Astrocyte (in vitro differentiated cells and primary cell): ENCODE measurements around the gene PRRX2. TPM values are rescaled to one million over a fixed set of nuclear protein-coding genes. Genes with fewer than 3 reads are reported as not detected.

Experiments
- DNase-seq: peaks from one replicate; pipeline ENCODE4 v3.0.0-alpha.2; 2010; ENCODE audit warnings: low read depth
- FAIRE-seq: peaks from 2 replicates; lab custom pipeline; 2011; peaks lifted over from hg19 to GRCh38; lab: Jason Lieb, UNC
- H2AFZ ChIP-seq: 2 replicates; pipeline ENCODE4 v1.6.0; 2012; ENCODE audit warnings: low read depth, low read length, inconsistent platforms
- H3K27ac ChIP-seq: 2 replicates; pipeline ENCODE4 v1.5.1; 2011; ENCODE audit warnings: low read depth, low read length, inconsistent platforms
- H3K27me3 ChIP-seq: 2 replicates; pipeline ENCODE4 v1.6.0; 2011; ENCODE audit warnings: low read length, inconsistent platforms; ENCODE audit not compliant: insufficient read depth
- H3K36me3 ChIP-seq: 2 replicates; pipeline ENCODE4 v1.5.1; 2011; ENCODE audit warnings: low read length, inconsistent platforms; ENCODE audit not compliant: insufficient read depth
- H3K4me1 ChIP-seq: 2 replicates; pipeline ENCODE4 v1.5.1; 2011; ENCODE audit warnings: low read length, inconsistent platforms; ENCODE audit not compliant: insufficient read depth
- H3K4me2 ChIP-seq: 2 replicates; pipeline ENCODE4 v1.6.0; 2012; ENCODE audit warnings: low read length, inconsistent platforms
- H3K4me3 ChIP-seq: 2 replicates; pipeline ENCODE4 v1.5.1; 2011; ENCODE audit warnings: low read depth, mild to moderate bottlenecking, low read length, inconsistent platforms; ENCODE audit not compliant: insufficient read depth
- H3K79me2 ChIP-seq: 2 replicates; pipeline ENCODE4 v1.6.0; 2012; ENCODE audit warnings: mild to moderate bottlenecking, low read length, inconsistent platforms; ENCODE audit not compliant: insufficient read depth
- H3K9ac ChIP-seq: 2 replicates; pipeline ENCODE4 v1.6.0; 2012; ENCODE audit warnings: mild to moderate bottlenecking, low read length, inconsistent platforms
- H3K9me3 ChIP-seq: 2 replicates; pipeline ENCODE4 v1.5.1; 2012; ENCODE audit warnings: low read depth, mild to moderate bottlenecking, low read length, inconsistent platforms; ENCODE audit not compliant: insufficient read depth
- H4K20me1 ChIP-seq: 2 replicates; pipeline ENCODE4 v1.6.0; 2012; ENCODE audit warnings: low read length, inconsistent platforms; ENCODE audit not compliant: insufficient read depth
- H3K27ac Mint-ChIP-seq: one replicate; pipeline ENCODE4 v1.8.0; 2021; ENCODE audit warnings: mild to moderate bottlenecking, mixed read lengths; ENCODE audit not compliant: unreplicated experiment
- H3K27me3 Mint-ChIP-seq: one replicate; pipeline ENCODE4 v1.8.0; 2021; ENCODE audit warnings: low read depth, mixed read lengths; ENCODE audit not compliant: unreplicated experiment
- H3K36me3 Mint-ChIP-seq: one replicate; pipeline ENCODE4 v1.8.0; 2021; ENCODE audit warnings: low read depth, mixed read lengths; ENCODE audit not compliant: unreplicated experiment
- H3K4me1 Mint-ChIP-seq: one replicate; pipeline ENCODE4 v1.8.0; 2021; ENCODE audit warnings: low read depth, mixed read lengths; ENCODE audit not compliant: unreplicated experiment
- H3K4me3 Mint-ChIP-seq: one replicate; pipeline ENCODE4 v1.8.0; 2021; ENCODE audit warnings: mild to moderate bottlenecking, moderate library complexity, mixed read lengths; ENCODE audit not compliant: unreplicated experiment
- H3K9me3 Mint-ChIP-seq: one replicate; pipeline ENCODE4 v1.8.0; 2021; ENCODE audit warnings: mild to moderate bottlenecking, mixed read lengths; ENCODE audit not compliant: unreplicated experiment
- EZH2 ChIP-seq: IDR thresholded peaks from 2 replicates; pipeline ENCODE4 v1.6.1; 2012; ENCODE audit warnings: mild to moderate bottlenecking, low read length, inconsistent platforms; ENCODE audit not compliant: insufficient read depth
- total RNA-seq: library from RNA; stranded (reverse); gene quantifications from 2 replicates; pipeline ENCODE4 v1.2.1, GENCODE V29; 2021
- TF ChIP-seq, protein P1 (sequence below): IDR thresholded peaks from 2 replicates; pipeline ENCODE4 v1.5.1; 2011; ENCODE audit warnings: low read depth, mild to moderate bottlenecking, inconsistent platforms, low read length, moderate library complexity; ENCODE audit not compliant: insufficient read depth

The PRRX2 gene
- total RNA-seq, 1 donor from 2014 or later: not detected

DNA sequence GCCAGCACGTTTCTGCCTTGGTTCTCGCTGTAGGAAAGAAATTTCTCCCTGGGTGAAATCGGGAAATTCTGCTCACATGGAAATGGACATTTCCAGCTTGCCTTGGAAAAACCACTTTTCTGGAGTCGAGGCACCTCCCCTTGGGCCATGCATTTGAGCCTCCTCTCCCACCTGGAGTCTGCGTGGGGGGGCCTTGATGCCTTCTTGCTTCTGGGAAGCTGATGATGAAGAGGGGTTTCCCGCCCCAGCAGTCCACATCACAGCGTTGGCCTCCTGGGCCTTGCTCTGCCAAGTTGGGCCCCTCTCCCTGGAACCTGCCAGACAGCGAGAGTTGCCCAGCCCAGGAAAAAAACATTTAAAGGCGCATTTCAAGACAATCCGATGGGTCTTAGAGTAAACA is 21.7 kb upstream of the PRRX2 start:
- Histone ChIP-seq H4K20me1 (peaks cover 31% of the 10 kb centered on the region), H3K79me2 (peaks cover 32% of the 10 kb centered on the region), H3K4me3 (no peak overlapping the region), H3K9me3 (peaks cover 2% of the 10 kb centered on the region), H3K4me1 (peaks cover 20% of the 10 kb centered on the region), H2AFZ (no peak overlapping the region), H3K9ac (no peak overlapping the region), H3K4me2 (no peak overlapping the region), H3K36me3 (peaks cover 3% of the 10 kb centered on the region), H3K27me3 (no peaks in the 10 kb centered on the region), H3K27ac (no peak overlapping the region)
- Mint-ChIP-seq H3K9me3 (no peaks in the 10 kb centered on the region), H3K4me1 (peaks cover 11% of the 10 kb centered on the region), H3K36me3 (peaks cover 2% of the 10 kb centered on the region), H3K27me3 (peaks cover 11% of the 10 kb centered on the region), H3K27ac (no peak overlapping the region), H3K4me3 (no peak overlapping the region)
- FAIRE-seq (no peak), DNase-seq (no peak)
- no peak for TF ChIP-seq EZH2
- TF ChIP-seq, protein P1, sequence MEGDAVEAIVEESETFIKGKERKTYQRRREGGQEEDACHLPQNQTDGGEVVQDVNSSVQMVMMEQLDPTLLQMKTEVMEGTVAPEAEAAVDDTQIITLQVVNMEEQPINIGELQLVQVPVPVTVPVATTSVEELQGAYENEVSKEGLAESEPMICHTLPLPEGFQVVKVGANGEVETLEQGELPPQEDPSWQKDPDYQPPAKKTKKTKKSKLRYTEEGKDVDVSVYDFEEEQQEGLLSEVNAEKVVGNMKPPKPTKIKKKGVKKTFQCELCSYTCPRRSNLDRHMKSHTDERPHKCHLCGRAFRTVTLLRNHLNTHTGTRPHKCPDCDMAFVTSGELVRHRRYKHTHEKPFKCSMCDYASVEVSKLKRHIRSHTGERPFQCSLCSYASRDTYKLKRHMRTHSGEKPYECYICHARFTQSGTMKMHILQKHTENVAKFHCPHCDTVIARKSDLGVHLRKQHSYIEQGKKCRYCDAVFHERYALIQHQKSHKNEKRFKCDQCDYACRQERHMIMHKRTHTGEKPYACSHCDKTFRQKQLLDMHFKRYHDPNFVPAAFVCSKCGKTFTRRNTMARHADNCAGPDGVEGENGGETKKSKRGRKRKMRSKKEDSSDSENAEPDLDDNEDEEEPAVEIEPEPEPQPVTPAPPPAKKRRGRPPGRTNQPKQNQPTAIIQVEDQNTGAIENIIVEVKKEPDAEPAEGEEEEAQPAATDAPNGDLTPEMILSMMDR: no peak

DNA sequence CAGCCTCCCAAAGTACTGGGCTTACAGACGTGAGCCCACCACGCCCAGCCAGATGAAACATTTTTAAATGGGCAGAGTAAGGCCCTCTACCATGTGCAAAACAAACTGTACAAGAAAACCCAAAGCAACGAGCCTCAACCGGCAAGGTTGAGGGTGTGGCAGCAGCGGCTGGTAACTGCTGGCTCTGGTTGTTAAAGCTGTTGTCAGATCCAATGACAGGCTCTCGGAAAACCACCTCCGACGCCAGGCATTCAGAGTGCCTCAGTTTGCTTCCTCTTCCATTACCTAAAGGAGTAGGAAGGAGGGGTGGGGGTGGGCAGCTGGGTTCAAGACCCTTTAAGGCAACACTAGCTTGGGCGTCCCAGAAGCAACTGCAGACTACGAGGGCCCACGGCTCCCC is 21.1 kb upstream of the PRRX2 start:
- Mint-ChIP-seq H3K36me3 (peaks cover 2% of the 10 kb centered on the region), H3K4me3 (no peak overlapping the region), H3K9me3 (no peaks in the 10 kb centered on the region), H3K27ac (no peak overlapping the region), H3K4me1 (peaks cover 11% of the 10 kb centered on the region), H3K27me3 (peaks cover 11% of the 10 kb centered on the region)
- Histone ChIP-seq H3K4me3 (no peak overlapping the region), H3K4me1 (peaks cover 20% of the 10 kb centered on the region), H3K36me3 (no peaks in the 10 kb centered on the region), H3K27me3 (no peaks in the 10 kb centered on the region), H3K79me2 (peaks cover 26% of the 10 kb centered on the region), H3K9me3 (peaks cover 2% of the 10 kb centered on the region), H2AFZ (no peak overlapping the region), H3K4me2 (no peak overlapping the region), H3K9ac (no peak overlapping the region), H4K20me1 (peaks cover 24% of the 10 kb centered on the region), H3K27ac (no peak overlapping the region)
- no peak for TF ChIP-seq EZH2
- TF ChIP-seq, protein P1: no peak
- no peak for FAIRE-seq
- DNase-seq: no peak

DNA sequence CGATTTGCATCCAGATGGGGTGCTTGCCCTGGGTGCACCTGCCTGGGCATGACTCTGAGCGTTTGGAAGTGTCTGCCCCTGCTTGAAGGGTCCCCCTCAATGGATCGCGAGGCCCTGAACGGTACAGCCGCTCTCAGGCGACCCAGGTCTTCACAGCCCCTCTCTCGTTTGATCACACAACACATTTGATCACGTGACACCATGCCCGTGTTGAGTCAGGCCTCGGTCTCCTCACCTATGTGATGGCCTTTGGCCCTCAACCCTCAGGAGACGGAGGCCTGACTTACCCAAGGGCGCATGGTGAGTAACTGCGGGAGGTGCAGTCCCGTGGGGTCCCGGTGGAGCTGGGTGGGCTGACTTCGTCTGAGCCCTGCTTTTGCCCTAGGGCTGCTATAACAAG is 20.5 kb upstream of the PRRX2 start:
- Histone ChIP-seq H3K36me3 (no peaks in the 10 kb centered on the region), H3K27ac (no peak overlapping the region), H3K4me1 (peaks cover 15% of the 10 kb centered on the region), H3K4me3 (no peak overlapping the region), H4K20me1 (peaks cover 19% of the 10 kb centered on the region), H2AFZ (no peak overlapping the region), H3K9me3 (peaks cover 2% of the 10 kb centered on the region), H3K27me3 (no peaks in the 10 kb centered on the region), H3K79me2 (peaks cover 20% of the 10 kb centered on the region), H3K9ac (no peak overlapping the region), H3K4me2 (no peak overlapping the region)
- Mint-ChIP-seq H3K36me3 (peaks cover 2% of the 10 kb centered on the region), H3K4me3 (no peak overlapping the region), H3K27ac (no peak overlapping the region), H3K27me3 (peaks cover 11% of the 10 kb centered on the region), H3K4me1 (peaks cover 11% of the 10 kb centered on the region), H3K9me3 (no peaks in the 10 kb centered on the region)
- no peak for DNase-seq
- no peak for FAIRE-seq
- TF ChIP-seq, protein P1: no peak
- no peak for TF ChIP-seq EZH2
